Pons (tissue), 1 donor: Measurements from ENCODE around the gene DCLRE1B.

Source experiments
- DNase-seq: peaks from one replicate; pipeline ENCODE4 v3.0.0-alpha.2; 2016; ENCODE audit warnings: low spot score

The DCLRE1B gene

DNA sequence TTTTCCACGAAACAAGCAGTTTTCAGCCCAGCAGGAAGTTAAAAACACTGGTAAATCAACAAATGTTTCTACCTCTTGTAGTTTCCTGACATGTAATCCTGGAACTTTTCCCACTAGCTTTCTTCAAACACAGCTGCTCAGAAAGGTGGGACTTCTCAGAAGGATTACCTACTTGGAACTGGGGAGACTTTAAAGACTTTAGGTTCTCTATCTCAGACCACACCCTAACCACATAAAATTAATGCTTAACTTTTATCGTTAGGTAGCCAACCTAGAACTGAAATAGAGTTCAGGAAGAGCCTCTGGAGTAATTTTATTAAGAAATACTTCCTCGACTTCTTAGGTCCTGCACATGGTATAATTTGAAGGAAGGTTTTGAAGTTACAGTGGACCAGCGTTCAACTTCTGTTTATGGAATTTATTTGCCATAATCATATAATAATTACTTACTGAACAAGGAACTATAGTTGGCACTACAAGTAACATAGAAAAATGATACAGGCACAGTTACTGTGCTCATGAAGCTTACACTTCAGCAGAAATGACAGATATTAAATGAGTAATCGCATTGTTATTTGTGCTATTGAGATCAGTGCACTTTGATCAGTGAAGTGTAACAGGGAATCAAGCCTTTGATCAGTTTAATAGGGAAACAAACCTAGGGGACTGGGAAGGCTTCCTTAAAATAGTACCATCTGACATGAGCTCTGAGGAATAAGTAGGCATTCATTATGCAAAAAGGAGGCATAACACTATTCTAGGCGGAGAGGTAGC is 17.5 kb upstream of the DCLRE1B start, which contains the start of gene BCL2L15:
Gene BCL2L15 (minus strand): TSS at position 180 of the 774 bp plus-strand sequence. CDS start 206 bp downstream, outside the sequence.
- DNase-seq = no peak

GRCh38 chr1:113890816-113891215 is 14.3 kb upstream of the DCLRE1B start:
- DNase-seq = no peak

GRCh38 chr1:113891631-113892220 is 13.4 kb upstream of the DCLRE1B start:
- no peak for DNase-seq

DNA sequence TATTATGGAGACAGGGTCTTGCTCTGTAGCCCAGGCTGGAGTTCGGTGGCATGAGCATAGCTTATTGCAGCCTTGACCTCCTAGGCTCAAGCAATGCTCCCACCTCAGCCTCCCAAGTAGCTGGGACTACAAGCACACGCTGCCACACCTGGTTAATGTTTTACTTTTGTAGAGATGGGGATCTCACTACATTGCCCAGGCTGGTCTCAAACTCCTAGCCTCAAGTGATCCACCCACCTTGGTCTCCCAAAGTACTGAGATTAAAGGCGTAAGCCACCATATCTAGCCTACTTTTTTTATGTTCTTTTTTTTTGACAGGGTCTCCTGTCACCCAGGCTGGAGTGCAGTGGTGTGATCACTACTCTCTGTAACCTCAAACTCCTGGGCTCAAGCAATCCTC is 11.9 kb upstream of the DCLRE1B start:
- no peak for DNase-seq

- no peak for DNase-seq
Measured at GRCh38 chr1:113895098-113895497, 10.0 kb upstream of the DCLRE1B start.

DNA sequence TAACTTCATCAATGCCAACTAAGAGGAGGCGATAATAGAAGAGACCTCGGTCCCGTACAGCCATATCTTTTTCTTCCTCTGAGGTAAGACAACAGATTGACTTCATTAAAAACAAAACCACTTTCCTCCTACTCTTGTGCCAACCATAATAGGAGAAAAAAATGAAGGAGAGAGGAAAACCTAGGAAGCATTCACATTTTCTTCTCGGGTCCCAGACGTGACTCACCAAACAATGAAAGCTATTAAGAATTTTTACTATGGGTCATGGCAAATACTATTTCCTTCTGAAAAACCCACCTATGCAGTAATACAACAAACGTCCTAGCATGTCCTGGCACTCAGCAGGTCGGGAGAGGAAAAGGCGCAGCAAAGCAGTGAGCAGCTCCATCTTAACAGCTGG is 9.2 kb upstream of the DCLRE1B start:
- no peak for DNase-seq

DNA sequence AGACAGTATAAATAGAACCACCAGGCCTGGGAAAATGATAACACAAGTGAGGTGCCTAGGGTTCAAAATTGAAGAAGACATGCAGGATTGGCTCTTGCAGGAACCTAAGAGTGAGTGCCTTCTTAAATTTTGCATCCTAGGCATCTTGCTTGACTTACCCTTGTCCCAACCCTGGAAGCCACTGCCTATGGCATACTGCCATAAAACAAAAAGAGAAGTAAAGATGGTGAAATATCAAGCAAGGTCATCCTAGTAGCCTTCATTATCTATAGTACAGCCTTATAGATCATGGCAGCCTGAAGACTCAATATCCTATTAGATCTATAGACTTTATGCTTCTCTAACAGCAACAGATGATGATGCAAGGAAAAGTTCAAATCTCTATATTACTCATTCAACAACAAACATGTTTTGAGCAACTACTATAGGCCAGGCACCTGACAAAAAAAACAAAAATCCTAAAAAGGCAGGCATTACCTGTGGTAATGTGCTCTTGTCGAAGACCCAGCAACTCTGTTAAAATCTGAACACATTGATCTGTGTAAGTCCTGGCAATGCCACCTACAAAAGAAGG is 6.8 kb upstream of the DCLRE1B start:
- no peak for DNase-seq

DNA sequence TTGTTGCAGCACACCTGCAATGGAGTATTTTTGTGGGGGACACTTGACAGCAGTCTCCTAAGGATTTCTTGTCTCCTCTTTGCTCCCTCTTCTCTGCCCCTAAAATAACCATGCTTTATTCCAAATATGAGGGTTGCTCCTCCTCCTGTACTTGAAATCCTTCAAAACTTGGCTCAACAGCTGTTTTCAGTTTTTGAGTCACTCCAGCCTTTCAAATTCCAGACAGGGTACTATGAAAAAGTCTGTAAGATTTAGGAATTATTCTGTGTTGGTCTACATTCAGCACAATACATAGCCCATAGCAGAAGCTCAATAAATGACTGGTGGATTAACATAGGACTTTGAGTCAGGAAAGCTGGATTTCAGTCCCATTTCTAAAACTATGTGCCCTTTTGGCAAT is 6.0 kb upstream of the DCLRE1B start:
- DNase-seq = no peak

- no peak for DNase-seq
Measured at GRCh38 chr1:113901191-113901590, 3.9 kb upstream of the DCLRE1B start.

GRCh38 chr1:113903501-113904292 is 1.4 kb upstream of the DCLRE1B start:
- peak; percentile 9 for DNase-seq

- no peak for DNase-seq
Measured at GRCh38 chr1:113904293-113904673, 843 bp upstream of the DCLRE1B start.

GRCh38 chr1:113905435-113905861 is 322 bp downstream of the DCLRE1B start:
- DNase-seq = peak; percentile 26

- peak; percentile 28 for DNase-seq
Measured at GRCh38 chr1:113912594-113913311, 7.6 kb downstream of the DCLRE1B start.

DNA sequence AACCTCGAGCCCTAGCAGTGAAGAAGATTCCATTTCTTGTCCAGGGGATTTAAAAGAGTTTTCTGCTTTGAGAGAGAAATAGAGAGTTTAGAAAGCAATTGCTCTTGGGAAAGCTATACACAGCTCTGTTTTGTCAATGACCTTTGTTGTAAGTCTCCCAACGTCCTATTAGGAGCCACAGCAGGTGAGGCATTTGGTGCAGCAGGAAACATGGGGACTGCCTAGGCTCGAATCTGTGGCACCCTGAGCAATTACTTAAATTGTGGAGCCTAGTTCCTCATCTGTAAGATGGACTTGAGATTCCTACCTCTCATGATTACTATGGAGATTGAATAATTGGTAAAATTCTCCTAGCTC is 8.2 kb downstream of the DCLRE1B start:
- no peak for DNase-seq

GRCh38 chr1:113913887-113914664 is 8.9 kb downstream of the DCLRE1B start:
- DNase-seq = no peak

- no peak for DNase-seq
Measured at GRCh38 chr1:113916974-113917373, 11.8 kb downstream of the DCLRE1B start.

DNA sequence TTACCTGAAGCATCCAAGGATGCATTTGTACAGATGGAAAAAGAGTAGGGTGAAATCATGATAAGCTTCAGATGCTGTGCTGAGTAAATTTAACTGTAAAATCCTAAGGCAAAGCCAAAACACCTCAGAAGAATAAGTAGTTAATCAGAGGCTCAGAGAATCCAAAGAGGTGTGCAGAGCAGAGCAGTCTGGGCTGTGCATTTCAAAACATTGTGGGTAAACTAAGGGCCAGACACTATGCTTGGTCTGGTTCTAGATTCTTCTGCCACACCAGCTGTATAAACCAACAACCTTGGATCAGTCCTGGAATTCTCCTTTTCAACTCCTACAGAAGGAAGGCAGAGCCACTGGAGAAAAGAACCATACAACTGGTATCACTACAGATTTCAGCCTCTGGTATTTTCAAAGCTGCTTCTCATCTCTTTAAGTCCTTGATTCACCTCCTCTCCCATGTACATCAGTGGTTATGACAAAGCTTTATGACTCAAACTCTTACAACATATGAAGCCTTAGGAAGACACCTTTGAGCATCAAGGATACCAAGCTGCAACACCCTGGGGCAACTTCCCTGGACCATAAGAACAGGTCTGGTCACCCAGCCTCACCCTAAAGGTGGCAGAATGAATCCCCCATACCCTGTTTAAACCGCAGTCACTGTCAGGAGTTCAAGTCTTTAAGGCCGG is 12.4 kb downstream of the DCLRE1B start:
- DNase-seq = no peak

DNA sequence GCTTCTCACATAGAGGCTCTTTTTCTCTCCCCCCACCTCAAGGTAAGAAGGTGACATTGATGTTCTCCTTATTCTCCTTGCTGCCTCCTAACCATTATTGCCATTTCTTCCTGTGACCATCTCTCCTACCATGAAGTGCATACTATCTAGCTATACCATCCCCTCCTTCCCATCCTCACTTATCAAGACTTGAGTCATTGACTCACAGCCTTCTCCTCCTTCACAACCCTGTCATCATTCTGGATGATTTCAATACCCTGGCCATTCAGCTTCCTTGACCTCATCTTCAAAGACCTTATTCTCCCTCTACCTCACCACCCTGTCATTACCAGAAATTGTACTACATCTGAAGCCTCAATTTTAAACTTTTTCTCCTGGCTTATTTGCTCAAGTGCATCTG is 13.1 kb downstream of the DCLRE1B start:
- DNase-seq = no peak

DNA sequence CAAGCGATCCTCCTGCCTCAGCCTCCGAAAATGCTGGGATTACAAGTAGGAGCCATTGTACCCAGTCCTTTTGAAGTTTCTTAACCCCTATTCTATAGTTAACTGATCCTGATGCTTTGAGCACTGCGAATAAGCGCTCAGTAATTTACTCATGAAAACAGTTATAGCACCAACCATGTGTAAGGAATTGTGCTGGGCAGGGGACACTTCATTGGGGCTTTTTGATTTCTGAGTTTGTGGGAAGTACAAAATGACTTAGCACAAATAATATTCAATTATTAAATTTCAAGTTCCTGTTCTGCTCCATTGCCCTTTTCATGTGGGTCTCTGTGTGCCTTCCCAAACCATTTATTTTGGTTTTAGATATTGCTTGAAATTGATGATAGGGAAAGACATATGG is 17.8 kb downstream of the DCLRE1B start:
- no peak for DNase-seq

DNA sequence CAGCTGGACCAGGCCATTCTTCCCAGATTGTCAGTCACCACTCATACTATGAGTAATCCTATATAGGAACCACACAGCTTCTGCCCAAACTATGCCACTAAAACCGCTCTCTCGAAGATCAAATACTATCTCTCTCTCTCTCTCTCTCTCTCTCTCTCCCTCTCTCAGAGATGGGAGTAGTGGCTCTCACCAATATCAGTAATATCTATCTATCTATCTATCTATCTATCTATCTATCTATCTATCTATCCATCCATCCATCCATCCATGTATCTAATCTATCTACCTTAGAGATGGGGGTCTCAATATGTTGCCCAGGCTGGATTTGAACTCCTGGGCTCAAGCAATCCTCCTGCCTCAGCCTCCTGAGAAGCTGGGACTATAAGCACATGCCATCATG is 19.3 kb downstream of the DCLRE1B start:
- DNase-seq = no peak
